A549 (cell line): ENCODE data around the gene ZNF483. TPM values are rescaled to one million over a fixed set of nuclear protein-coding genes. Genes with fewer than 3 reads are reported as not detected.

Source experiments
- ATAC-seq, 2 experiments: fragments of 200-7000 bp in 1 of 2; fragments of >200 bp in 1 of 2; cut with Nextera tagmentation in 1 of 2; cut with Tn5 transposase in 1 of 2; 3 replicates each; pipeline versions ENCODE4 v1.8.0 to v1.9.1; 2018 to 2020; ENCODE audit warnings: mild to moderate bottlenecking in 1 of 2, moderate library complexity in 1 of 2
- CTCF ChIA-PET: fragments of 300-600 bp; sonication (Branson Sonifier 250); formaldehyde crosslinking; extraction: SDS; loops from one replicate; lab custom pipeline; 2021; ENCODE audit warnings: antibody characterized with exemption, inconsistent platforms; lab: Yijun Ruan, JAX
- POLR2A ChIA-PET: fragments of 350-600 bp; formaldehyde crosslinking; extraction: SDS; loops from one replicate; lab custom pipeline; 2021; ENCODE audit warnings: antibody characterized with exemption, inconsistent platforms; lab: Yijun Ruan, JAX
- DNase-seq, 2 experiments: peaks; one replicate each; pipeline versions ENCODE4 v3.0.0 to v3.0.0-alpha.2; 2011 to 2016; ENCODE audit warnings: low read depth in 1 of 2, low spot score in 1 of 2
- FAIRE-seq: peaks from 2 replicates; lab custom pipeline; 2011; peaks lifted over from hg19 to GRCh38; lab: Jason Lieb, UNC
- H3K27ac ChIP-seq, 2 experiments: fragments of >200 bp; sonication (Bioruptor Twin); formaldehyde crosslinking; 3 replicates each; pipeline ENCODE4 v1.5.1; 2016 to 2017
- H3K4me1 ChIP-seq: fragments of >200 bp; sonication (Bioruptor Twin); formaldehyde crosslinking; 3 replicates; pipeline ENCODE4 v1.6.1; 2016
- H3K4me2 ChIP-seq: fragments of >200 bp; sonication (Bioruptor Twin); formaldehyde crosslinking; 3 replicates; pipeline ENCODE4 v1.6.1; 2016
- H3K4me3 ChIP-seq: fragments of >200 bp; sonication (Bioruptor Twin); formaldehyde crosslinking; 3 replicates; pipeline ENCODE4 v1.5.1; 2016
- H3K9me3 ChIP-seq: fragments of >200 bp; sonication (Bioruptor Twin); formaldehyde crosslinking; 3 replicates; pipeline ENCODE4 v1.6.1; 2016
- CBX2 ChIP-seq: fragments of 200-600 bp; sonication (generic); IDR thresholded peaks from 2 replicates; pipeline ENCODE4 v1.6.1; 2016; ENCODE audit warnings: low read depth, mild to moderate bottlenecking, borderline replicate concordance
- CBX8 ChIP-seq: fragments of 200-600 bp; sonication (generic); IDR thresholded peaks from 2 replicates; pipeline ENCODE4 v1.6.1; 2016
- CHD4 ChIP-seq: fragments of 200-600 bp; sonication (generic); IDR thresholded peaks from 2 replicates; pipeline ENCODE4 v1.6.1; 2016; ENCODE audit warnings: antibody characterized with exemption, mild to moderate bottlenecking, borderline replicate concordance
- FOSL2 ChIP-seq, 2 experiments: fragments of 450-650 bp in 1 of 2; fragments of >200 bp in 1 of 2; sonication (Bioruptor Twin) in 1 of 2; formaldehyde crosslinking; IDR thresholded peaks; 2 replicates each; pipeline versions ENCODE4 v1.5.0 to v1.6.1; 2016 to 2020; ENCODE audit warnings: mild to moderate bottlenecking in 1 of 2, moderate library complexity in 1 of 2
- HEYL ChIP-seq: fragments of 250-450 bp; sonication (Bioruptor Pico); IDR thresholded peaks from 2 replicates; pipeline ENCODE4 v1.8.0; 2021; ENCODE audit warnings: mild to moderate bottlenecking, moderate library complexity
- MAFK ChIP-seq: fragments of 450-650 bp; IDR thresholded peaks from 2 replicates; pipeline ENCODE4 v1.6.1; 2014; ENCODE audit not compliant: partially characterized antibody
- MYC ChIP-seq: IDR thresholded peaks from 2 replicates; pipeline ENCODE4 v1.6.1; 2012; ENCODE audit warnings: mild to moderate bottlenecking, inconsistent platforms, low read length, improper control_type of control experiment, borderline replicate concordance
- RAD21 ChIP-seq, 2 experiments: fragments of >200 bp in 1 of 2; sonication (Bioruptor Twin) in 1 of 2; formaldehyde crosslinking in 1 of 2; IDR thresholded peaks in 1 of 2; conservative IDR thresholded peaks in 1 of 2; 2 replicates in 1 of 2; 3 replicates in 1 of 2; pipeline ENCODE4 v1.6.1; 2012 to 2018; ENCODE audit warnings: inconsistent platforms in 1 of 2
- RCOR1 ChIP-seq: fragments of 150-350 bp; IDR thresholded peaks from 2 replicates; pipeline ENCODE4 v1.6.1; 2014; ENCODE audit warnings: antibody characterized with exemption, low read length, low read depth
- RNF2 ChIP-seq: fragments of 200-600 bp; sonication (generic); IDR thresholded peaks from 2 replicates; pipeline ENCODE4 v1.6.1; 2016; ENCODE audit warnings: low read depth, mild to moderate bottlenecking, antibody characterized with exemption, moderate library complexity, borderline replicate concordance
- SREBF2 ChIP-seq: fragments of 450-650 bp; IDR thresholded peaks from 2 replicates; pipeline ENCODE4 v1.6.1; 2014; ENCODE audit warnings: mild to moderate bottlenecking, moderate library complexity
- WGBS: methylation state at CpG from one replicate; pipeline ENCODE4 v1.1.6; 2017; ENCODE audit errors: missing lambda C conversion rate; 5-methylcytosine and 5-hydroxymethylcytosine counted together
- polyA plus RNA-seq, 4 experiments: library from polyadenylated mRNA; depleted of rRNA in 3 of 4; stranded (reverse); fragments of >200 nt; fragmentation: RNase III in 1 of 4; extraction: RNeasy Plus Mini Kit Qiagen cat#74134 plus additional on column Dnase treatment in 1 of 4; gene quantifications; 2 replicates in 3 of 4; 3 replicates in 1 of 4; pipeline ENCODE4 v1.2.3, GENCODE V29; 2011 to 2017
- TF ChIP-seq, protein P1 (sequence below): fragments of 250-450 bp; sonication (Bioruptor Pico); IDR thresholded peaks from 2 replicates; pipeline ENCODE4 v1.5.0; 2020; ENCODE audit warnings: low read depth, mild to moderate bottlenecking, moderate library complexity
- TF ChIP-seq, protein P2 (sequence below): fragments of >200 bp; sonication (Bioruptor Twin); formaldehyde crosslinking; IDR thresholded peaks from 2 replicates; pipeline ENCODE4 v1.6.1; 2016
- TF ChIP-seq, protein P3 (sequence below): fragments of 200-600 bp; sonication (generic); IDR thresholded peaks from 2 replicates; pipeline ENCODE4 v1.6.1; 2016; ENCODE audit warnings: antibody characterized with exemption, mild to moderate bottlenecking, moderate library complexity
- TF ChIP-seq, protein P4 (sequence below): fragments of 150-350 bp; IDR thresholded peaks from 2 replicates; pipeline ENCODE4 v1.6.1; 2014; ENCODE audit warnings: low read depth, mild to moderate bottlenecking, low read length

Gene ZNF483
- polyA plus RNA-seq, 2 of the 4 experiments (the other 2 are of a cell fraction), result 1.0 to 2.8 TPM

DNA sequence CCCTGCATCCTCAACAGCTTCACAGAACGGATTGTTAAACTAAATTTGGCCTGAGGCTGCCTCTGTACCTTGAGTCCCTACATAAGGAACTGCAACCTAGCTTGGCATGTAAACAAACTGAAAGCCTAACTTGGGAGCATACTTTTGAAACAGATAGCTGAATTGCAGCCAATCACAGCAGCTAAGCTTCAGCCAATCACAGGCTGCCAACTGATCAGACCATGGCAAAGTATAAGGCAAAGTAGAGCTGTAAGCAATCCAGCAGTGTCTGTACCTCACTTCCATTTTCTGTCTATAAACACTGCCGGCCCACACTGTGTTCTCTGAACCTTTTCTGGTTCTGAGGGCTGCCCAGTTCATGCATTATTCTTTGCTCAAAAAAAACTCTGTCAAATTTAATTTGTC, 8.9 kb upstream of the ZNF483 start:
- Histone ChIP-seq H3K4me1 (no peaks in the 10 kb centered on the region), H3K4me3 (no peak overlapping the region), H3K9me3 (no peaks in the 10 kb centered on the region), H3K27ac (no peak overlapping the region), H3K4me2 (no peak overlapping the region)
- FAIRE-seq (no peak), DNase-seq (peak in 1 of 2 experiments; percentile 28), ATAC-seq (peak in 1 of 2 experiments; percentile 64; a peak in 3 of 6 replicates)
- WGBS, result 45% methylated on average over 2 of the region's 2 CpGs
- ChIA-PET POLR2A (no interaction called here), CTCF (no interaction called here)
- TF ChIP-seq MAFK, result no peak
- TF ChIP-seq RAD21 (conservative IDR thresholded peaks at IDR 0.05 in 1 of 2, IDR thresholded peaks at IDR 0.05 in 1 of 2), result no peak
- TF ChIP-seq FOSL2 (IDR thresholded peaks at IDR 0.05), result no peak
- no peak for TF ChIP-seq FOSL2 (CRISPR knock-in tag; IDR thresholded peaks at IDR 0.05)
- TF ChIP-seq HEYL (CRISPR knock-in tag), result no peak
- TF ChIP-seq RNF2, result no peak
- TF ChIP-seq, protein P1, sequence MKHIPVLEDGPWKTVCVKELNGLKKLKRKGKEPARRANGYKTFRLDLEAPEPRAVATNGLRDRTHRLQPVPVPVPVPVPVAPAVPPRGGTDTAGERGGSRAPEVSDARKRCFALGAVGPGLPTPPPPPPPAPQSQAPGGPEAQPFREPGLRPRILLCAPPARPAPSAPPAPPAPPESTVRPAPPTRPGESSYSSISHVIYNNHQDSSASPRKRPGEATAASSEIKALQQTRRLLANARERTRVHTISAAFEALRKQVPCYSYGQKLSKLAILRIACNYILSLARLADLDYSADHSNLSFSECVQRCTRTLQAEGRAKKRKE, result no peak

DNA sequence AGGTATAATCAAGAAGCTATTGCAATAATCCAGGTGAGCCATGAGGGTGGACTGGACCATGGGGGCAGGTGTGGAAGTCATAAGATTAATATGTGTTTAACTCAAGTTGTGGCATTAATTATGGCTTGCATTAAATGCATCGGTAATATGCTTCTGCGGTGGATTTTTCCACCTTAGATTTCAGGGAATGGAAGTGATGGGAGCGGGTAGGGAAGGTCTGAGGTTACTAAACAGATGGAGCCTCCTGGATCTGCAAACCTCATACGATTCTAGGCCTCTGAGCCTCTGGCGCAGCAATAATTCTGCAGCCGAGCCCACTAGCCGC, 286 bp upstream of the ZNF483 start:
- Histone ChIP-seq H3K4me1 (peaks cover 7% of the 10 kb centered on the region; the same call in 2 of the 3 replicates), H3K4me3 (peak overlapping the region; percentile 64), H3K27ac (peak overlapping the region; percentile 76 to 77; a peak in 4 of 6 replicates), H3K4me2 (peak overlapping the region; percentile 97)
- TF ChIP-seq, protein P2, sequence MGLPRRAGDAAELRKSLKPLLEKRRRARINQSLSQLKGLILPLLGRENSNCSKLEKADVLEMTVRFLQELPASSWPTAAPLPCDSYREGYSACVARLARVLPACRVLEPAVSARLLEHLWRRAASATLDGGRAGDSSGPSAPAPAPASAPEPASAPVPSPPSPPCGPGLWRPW, result no peak
- TF ChIP-seq RCOR1, result no peak
- TF ChIP-seq SREBF2, result no peak
- TF ChIP-seq, all 56 proteins: peak for 0
- H3K9me3 ChIP-seq, result peaks cover 6% of the 10 kb centered on the region; the same call in 1 of the 3 replicates
- ChIA-PET POLR2A (interaction anchor here (0.9 to 1.4 kb wide), 3 partner anchors 41 to 107 kb away, joined by 3 to 5 read pairs (median 4); partner anchors contain the start of genes DNAJC25 and ECPAS), CTCF (interaction anchor here (1.2 kb wide), 1 partner anchor 9 kb away, joined by 11 read pairs; no protein-coding TSS in a partner anchor)
- WGBS, result 20% methylated on average over 7 of the region's 7 CpGs
- ATAC-seq (no peak; a peak in 1 of 6 replicates), DNase-seq (no peak), FAIRE-seq (no peak)

DNA sequence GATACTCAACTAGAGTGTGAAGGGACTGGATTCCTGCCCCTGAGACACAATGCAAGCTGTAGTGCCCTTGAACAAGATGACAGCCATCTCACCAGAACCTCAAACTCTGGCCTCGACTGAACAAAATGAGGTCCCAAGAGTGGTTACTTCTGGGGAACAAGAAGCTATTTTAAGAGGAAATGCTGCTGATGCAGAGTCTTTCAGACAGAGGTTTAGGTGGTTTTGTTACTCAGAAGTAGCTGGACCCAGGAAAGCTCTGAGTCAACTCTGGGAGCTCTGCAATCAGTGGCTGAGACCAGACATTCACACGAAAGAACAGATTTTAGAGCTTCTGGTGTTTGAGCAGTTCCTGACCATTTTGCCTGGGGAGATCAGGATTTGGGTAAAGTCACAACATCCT, 2.4 kb downstream of the ZNF483 start:
- Histone ChIP-seq H3K27ac (no peak overlapping the region), H3K4me3 (no peak overlapping the region), H3K4me2 (no peak overlapping the region), H3K9me3 (peaks cover 12% of the 10 kb centered on the region)
- no peak for FAIRE-seq
- 92% methylated on average over 2 of the region's 2 CpGs for WGBS
- no peak for DNase-seq
- TF ChIP-seq CHD4 (no peak), MYC (no peak), HEYL (CRISPR knock-in tag) (no peak), CBX8 (no peak), CBX2 (no peak)
- TF ChIP-seq, protein P3, sequence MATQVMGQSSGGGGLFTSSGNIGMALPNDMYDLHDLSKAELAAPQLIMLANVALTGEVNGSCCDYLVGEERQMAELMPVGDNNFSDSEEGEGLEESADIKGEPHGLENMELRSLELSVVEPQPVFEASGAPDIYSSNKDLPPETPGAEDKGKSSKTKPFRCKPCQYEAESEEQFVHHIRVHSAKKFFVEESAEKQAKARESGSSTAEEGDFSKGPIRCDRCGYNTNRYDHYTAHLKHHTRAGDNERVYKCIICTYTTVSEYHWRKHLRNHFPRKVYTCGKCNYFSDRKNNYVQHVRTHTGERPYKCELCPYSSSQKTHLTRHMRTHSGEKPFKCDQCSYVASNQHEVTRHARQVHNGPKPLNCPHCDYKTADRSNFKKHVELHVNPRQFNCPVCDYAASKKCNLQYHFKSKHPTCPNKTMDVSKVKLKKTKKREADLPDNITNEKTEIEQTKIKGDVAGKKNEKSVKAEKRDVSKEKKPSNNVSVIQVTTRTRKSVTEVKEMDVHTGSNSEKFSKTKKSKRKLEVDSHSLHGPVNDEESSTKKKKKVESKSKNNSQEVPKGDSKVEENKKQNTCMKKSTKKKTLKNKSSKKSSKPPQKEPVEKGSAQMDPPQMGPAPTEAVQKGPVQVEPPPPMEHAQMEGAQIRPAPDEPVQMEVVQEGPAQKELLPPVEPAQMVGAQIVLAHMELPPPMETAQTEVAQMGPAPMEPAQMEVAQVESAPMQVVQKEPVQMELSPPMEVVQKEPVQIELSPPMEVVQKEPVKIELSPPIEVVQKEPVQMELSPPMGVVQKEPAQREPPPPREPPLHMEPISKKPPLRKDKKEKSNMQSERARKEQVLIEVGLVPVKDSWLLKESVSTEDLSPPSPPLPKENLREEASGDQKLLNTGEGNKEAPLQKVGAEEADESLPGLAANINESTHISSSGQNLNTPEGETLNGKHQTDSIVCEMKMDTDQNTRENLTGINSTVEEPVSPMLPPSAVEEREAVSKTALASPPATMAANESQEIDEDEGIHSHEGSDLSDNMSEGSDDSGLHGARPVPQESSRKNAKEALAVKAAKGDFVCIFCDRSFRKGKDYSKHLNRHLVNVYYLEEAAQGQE, result no peak
- TF ChIP-seq, protein P1, result no peak
- TF ChIP-seq, protein P4, sequence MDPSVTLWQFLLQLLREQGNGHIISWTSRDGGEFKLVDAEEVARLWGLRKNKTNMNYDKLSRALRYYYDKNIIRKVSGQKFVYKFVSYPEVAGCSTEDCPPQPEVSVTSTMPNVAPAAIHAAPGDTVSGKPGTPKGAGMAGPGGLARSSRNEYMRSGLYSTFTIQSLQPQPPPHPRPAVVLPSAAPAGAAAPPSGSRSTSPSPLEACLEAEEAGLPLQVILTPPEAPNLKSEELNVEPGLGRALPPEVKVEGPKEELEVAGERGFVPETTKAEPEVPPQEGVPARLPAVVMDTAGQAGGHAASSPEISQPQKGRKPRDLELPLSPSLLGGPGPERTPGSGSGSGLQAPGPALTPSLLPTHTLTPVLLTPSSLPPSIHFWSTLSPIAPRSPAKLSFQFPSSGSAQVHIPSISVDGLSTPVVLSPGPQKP, result no peak
- TF ChIP-seq, all 56 proteins: peak for 0
- POLR2A ChIA-PET, result interaction anchor here (0.5 kb wide), 1 partner anchor 577 kb away, joined by 5 read pairs; no protein-coding TSS in a partner anchor
- peaks cover 7% of the 10 kb centered on the region; the same call in 2 of the 3 replicates for H3K4me1 ChIP-seq
- CTCF ChIA-PET, result interaction anchor here (0.6 kb wide), 1 partner anchor 17 kb away, joined by 3 read pairs; no protein-coding TSS in a partner anchor
- no peak for ATAC-seq
